SK-N-SH (cell line): ENCODE data around the gene AUTS2. TPM values are rescaled to one million over a fixed set of nuclear protein-coding genes. Genes with fewer than 3 reads are reported as not detected.

Experiments
- CTCF ChIA-PET: fragments of 300-600, 350-600 bp; formaldehyde crosslinking; extraction: SDS; loops from one replicate; lab custom pipeline; 2021; lab: Yijun Ruan, JAX
- POLR2A ChIA-PET: fragments of 350-600 bp; sonication (Branson Sonifier 250); formaldehyde crosslinking; extraction: SDS; loops from one replicate; lab custom pipeline; 2020; ENCODE audit warnings: antibody characterized with exemption, inconsistent platforms; lab: Yijun Ruan, JAX
- DNase-seq: peaks from one replicate; pipeline ENCODE4 v3.0.0; 2012
- H2AFZ ChIP-seq: fragments of 200-600 bp; sonication (generic); 2 replicates; pipeline ENCODE4 v1.8.1; 2016; ENCODE audit warnings: antibody characterized with exemption, mild to moderate bottlenecking, low read depth
- H3F3A ChIP-seq: fragments of 200-600 bp; sonication (generic); replicated peaks from 2 replicates; pipeline ENCODE3; 2016; ENCODE audit warnings: antibody characterized with exemption, mild to moderate bottlenecking; ENCODE audit not compliant: insufficient read depth
- H3K27ac ChIP-seq, 2 experiments: fragments of 200-500 bp in 1 of 2; fragments of 200-600 bp in 1 of 2; sonication (Bioruptor generic) in 1 of 2; sonication (generic), shearing (Covaris generic) in 1 of 2; 2 replicates each; pipeline versions ENCODE4 v1.5.1 to v1.6.1; 2014 to 2016; ENCODE audit warnings: low read depth in 2 of 2, inconsistent platforms in 1 of 2, low read length in 1 of 2, mild to moderate bottlenecking in 1 of 2, mixed read lengths in 1 of 2
- H3K27me3 ChIP-seq: fragments of 200-600 bp; sonication (generic), shearing (Covaris generic); 2 replicates; pipeline ENCODE4 v1.6.1; 2016; ENCODE audit warnings: mixed run types; ENCODE audit not compliant: insufficient read depth
- H3K36me3 ChIP-seq, 2 experiments: fragments of 200-500 bp in 1 of 2; fragments of 200-600 bp in 1 of 2; sonication (Bioruptor generic) in 1 of 2; sonication (generic) in 1 of 2; replicated peaks in 1 of 2; 2 replicates each; pipeline versions ENCODE3 to v1.5.1; 2014 to 2016; ENCODE audit warnings: low read length in 1 of 2, mild to moderate bottlenecking in 1 of 2; ENCODE audit not compliant: insufficient read depth in 2 of 2, control insufficient read depth in 1 of 2
- H3K4me1 ChIP-seq, 2 experiments: fragments of 200-500 bp in 1 of 2; fragments of 200-600 bp in 1 of 2; sonication (Bioruptor generic) in 1 of 2; sonication (generic), shearing (Covaris generic) in 1 of 2; 2 replicates each; pipeline versions ENCODE4 v1.5.1 to v1.6.1; 2014 to 2016; ENCODE audit warnings: low read depth in 1 of 2, low read length in 1 of 2, mixed run types in 1 of 2; ENCODE audit not compliant: insufficient read depth in 2 of 2, control insufficient read depth in 1 of 2
- H3K4me2 ChIP-seq: fragments of 200-600 bp; sonication (generic), shearing (Covaris generic); 2 replicates; pipeline ENCODE4 v1.6.1; 2017; ENCODE audit warnings: mixed run types
- H3K4me3 ChIP-seq, 2 experiments: fragments of 200-500 bp in 1 of 2; fragments of 200-600 bp in 1 of 2; sonication (Bioruptor generic) in 1 of 2; sonication (generic), shearing (Covaris generic) in 1 of 2; 2 replicates each; pipeline versions ENCODE4 v1.5.1 to v1.8.1; 2014 to 2016; ENCODE audit warnings: low read depth in 2 of 2, inconsistent platforms in 1 of 2, low read length in 1 of 2, mild to moderate bottlenecking in 1 of 2, mixed read lengths in 1 of 2, moderate library complexity in 1 of 2
- H3K79me2 ChIP-seq: fragments of 200-600 bp; sonication (generic); 2 replicates; pipeline ENCODE4 v1.8.1; 2017; ENCODE audit warnings: mild to moderate bottlenecking; ENCODE audit not compliant: insufficient read depth
- H3K9ac ChIP-seq: fragments of 200-600 bp; sonication (generic); 2 replicates; pipeline ENCODE4 v1.6.1; 2017; ENCODE audit warnings: mixed run types
- H3K9me2 ChIP-seq: fragments of 200-600 bp; sonication (generic); 2 replicates; pipeline ENCODE4 v1.6.1; 2017; ENCODE audit warnings: mixed run types
- H3K9me3 ChIP-seq: fragments of 200-600 bp; sonication (generic); 2 replicates; pipeline ENCODE4 v1.6.1; 2017; ENCODE audit warnings: mixed run types, mild to moderate bottlenecking, moderate library complexity
- H4K20me1 ChIP-seq: fragments of 200-600 bp; sonication (generic); 2 replicates; pipeline ENCODE4 v1.6.1; 2017; ENCODE audit warnings: mild to moderate bottlenecking, mixed run types; ENCODE audit not compliant: insufficient read depth
- CHD2 ChIP-seq: fragments of 150-350 bp; IDR thresholded peaks from 2 replicates; pipeline ENCODE4 v1.6.1; 2018; ENCODE audit warnings: low read length; ENCODE audit not compliant: partially characterized antibody
- CTCF ChIP-seq: fragments of 200-600 bp; sonication (generic); IDR thresholded peaks from 2 replicates; pipeline ENCODE4 v1.6.1; 2017; ENCODE audit warnings: antibody characterized with exemption, mild to moderate bottlenecking, moderate library complexity
- EP300 ChIP-seq, 2 experiments: IDR thresholded peaks; 2 replicates each; pipeline versions ENCODE4 v1.4.0 to v1.6.1; 2012; ENCODE audit warnings: borderline replicate concordance in 1 of 2, low read depth in 1 of 2, low read length in 1 of 2
- GABPA ChIP-seq: IDR thresholded peaks from 2 replicates; pipeline ENCODE4 v1.4.0; 2012; ENCODE audit warnings: low read depth, mild to moderate bottlenecking
- MAX ChIP-seq: IDR thresholded peaks from 2 replicates; pipeline ENCODE4 v1.4.0; 2012; ENCODE audit warnings: low read depth
- REST ChIP-seq: IDR thresholded peaks from 2 replicates; pipeline ENCODE4 v1.6.1; 2012; ENCODE audit warnings: mild to moderate bottlenecking, low read depth, low read length, moderate library complexity
- SIN3A ChIP-seq: IDR thresholded peaks from 2 replicates; pipeline ENCODE4 v1.6.1; 2012; ENCODE audit warnings: low read depth, mild to moderate bottlenecking, low read length, moderate library complexity, borderline replicate concordance
- TCF12 ChIP-seq: IDR thresholded peaks from 2 replicates; pipeline ENCODE4 v1.4.0; 2012
- TEAD4 ChIP-seq: IDR thresholded peaks from 2 replicates; pipeline ENCODE4 v1.4.0; 2012; ENCODE audit warnings: mild to moderate bottlenecking, borderline replicate concordance; ENCODE audit not compliant: insufficient read depth
- USF1 ChIP-seq: IDR thresholded peaks from 2 replicates; pipeline ENCODE4 v1.4.0; 2012; ENCODE audit warnings: low read depth, borderline replicate concordance
- ZBTB33 ChIP-seq: IDR thresholded peaks from 2 replicates; pipeline ENCODE4 v1.4.0; 2012; ENCODE audit warnings: low read depth, borderline replicate concordance
- WGBS: methylation state at CpG from one replicate; pipeline ENCODE4 v1.1.6; 2017; ENCODE audit warnings: low lambda C conversion rate; 5-methylcytosine and 5-hydroxymethylcytosine counted together
- polyA plus RNA-seq, 3 experiments: library from polyadenylated mRNA; depleted of rRNA; stranded (reverse); fragments of >200 nt; gene quantifications; 2 replicates each; pipeline ENCODE4 v1.2.3, GENCODE V29; 2012

AUTS2 gene
- polyA plus RNA-seq, 1 of the 3 experiments (the other 2 are of a cell fraction), result 15.6 TPM

- ChIA-PET CTCF (interaction anchor here (0.7 to 1.4 kb wide), 3 partner anchors 17 to 1488 kb away, joined by 3 to 6 read pairs (median 4); no protein-coding TSS in a partner anchor), POLR2A (interaction anchor here (0.7 kb wide), 1 partner anchor 28 kb away, joined by 3 read pairs; no protein-coding TSS in a partner anchor)
- H3K9me3 ChIP-seq, result no peaks in the 10 kb centered on the region
- H3K9ac ChIP-seq, result no peak overlapping the region
- peaks cover 41% of the 10 kb centered on the region for H4K20me1 ChIP-seq
- H3K9me2 ChIP-seq, result no peaks in the 10 kb centered on the region
- H3K79me2 ChIP-seq, result peaks cover 46% of the 10 kb centered on the region
- H3K4me3 ChIP-seq, result no peak overlapping the region
- no peaks in the 10 kb centered on the region for H3K27me3 ChIP-seq
- peak overlapping the region in 1 of 2 experiments; percentile 51; a peak in 1 of 4 replicates for H3K27ac ChIP-seq
- no peak for DNase-seq
- H3K36me3 ChIP-seq, result no peaks in the 10 kb centered on the region
- H3F3A ChIP-seq, result no peaks in the 10 kb centered on the region
- no peak overlapping the region for H2AFZ ChIP-seq
- peak overlapping the region; percentile 18; the same call in 1 of the 2 replicates for H3K4me2 ChIP-seq
- peak; percentile 50; the same call in 1 of the 2 replicates for TF ChIP-seq TCF12
- TF ChIP-seq REST, result 0 out of 2 replicates have a peak, but pooled peaks have one; percentile 35
- TF ChIP-seq TEAD4, result peak; percentile 69; the same call in 1 of the 2 replicates
- no peak for TF ChIP-seq ZBTB33
- TF ChIP-seq USF1, result no peak
- TF ChIP-seq SIN3A, result 0 out of 2 replicates have a peak, but pooled peaks have one; percentile 18
- TF ChIP-seq MAX, result peak; percentile 28; the same call in 1 of the 2 replicates
- WGBS, result 75% methylated on average over 2 of the region's 2 CpGs
- H3K4me1 ChIP-seq, result peaks cover 13 to 37% of the 10 kb centered on the region in 2 experiments; a peak in 3 of 4 replicates
These were observed 61.7 kb downstream of the AUTS2 start for GRCh38 chr7:69659983-69660382.

- CTCF ChIA-PET, result interaction anchor here (1.2 kb wide), 1 partner anchor 75 kb away, joined by 3 read pairs; no protein-coding TSS in a partner anchor
- Histone ChIP-seq H3K36me3 (no peaks in the 10 kb centered on the region), H3K4me2 (no peak overlapping the region), H3K27me3 (no peaks in the 10 kb centered on the region), H3K4me3 (no peak overlapping the region), H3K27ac (no peak overlapping the region), H3K4me1 (peaks cover 11 to 26% of the 10 kb centered on the region in 2 experiments; a peak in 3 of 4 replicates), H3K9me3 (no peaks in the 10 kb centered on the region), H3K9ac (no peak overlapping the region), H3K79me2 (peaks cover 36% of the 10 kb centered on the region), H3K9me2 (no peaks in the 10 kb centered on the region), H2AFZ (no peak overlapping the region), H4K20me1 (peaks cover 33% of the 10 kb centered on the region), H3F3A (no peaks in the 10 kb centered on the region)
- TF ChIP-seq REST (no peak), USF1 (no peak), GABPA (no peak), CTCF (no peak), EP300 (IDR thresholded peaks at IDR 0.05; ENCODE audit: borderline replicate concordance in 1 of 2, low read depth in 1 of 2, low read length in 1 of 2) (no peak), CHD2 (no peak)
- DNase-seq, result no peak
- WGBS, result 89% methylated on average over 3 of the region's 3 CpGs
- POLR2A ChIA-PET, result no interaction called here
These were observed 63.1 kb downstream of the AUTS2 start for GRCh38 chr7:69661342-69661741.
